H1 (cell line): ENCODE data around the gene ADARB2. TPM values are rescaled to one million over a fixed set of nuclear protein-coding genes. Genes with fewer than 3 reads are reported as not detected.

ENCODE experiments used
- CTCF ChIA-PET: fragments of 300-600 bp; sonication (Branson Sonifier 250); formaldehyde crosslinking; loops from one replicate; lab custom pipeline; 2021; ENCODE audit not compliant: partially characterized antibody; lab: Charles Lee
- POLR2A ChIA-PET: fragments of 300-600 bp; sonication (Branson Sonifier 250); formaldehyde crosslinking; loops from one replicate; lab custom pipeline; 2021; ENCODE audit warnings: inconsistent platforms; ENCODE audit not compliant: partially characterized antibody; lab: Charles Lee
- DNase-seq, 2 experiments: peaks; one replicate each; pipeline versions ENCODE4 v3.0.0 to v3.0.0-alpha.2; 2010 to 2022; ENCODE audit warnings: low spot score in 2 of 2, low read depth in 1 of 2, mixed read lengths in 1 of 2
- FAIRE-seq: peaks from 2 replicates; lab custom pipeline; 2011; peaks lifted over from hg19 to GRCh38; lab: Jason Lieb, UNC
- H2AFZ ChIP-seq: 2 replicates; pipeline ENCODE4 v1.8.1; 2012; ENCODE audit warnings: low read length, inconsistent platforms
- H2AK5ac ChIP-seq: 2 replicates; pipeline ENCODE4 v1.6.1; 2013; ENCODE audit warnings: low read depth, low read length
- H2BK120ac ChIP-seq: replicated peaks from 2 replicates; pipeline ENCODE3; 2013; ENCODE audit warnings: low read depth, low read length, inconsistent platforms
- H2BK12ac ChIP-seq: 2 replicates; pipeline ENCODE4 v1.6.1; 2013; ENCODE audit warnings: low read depth, low read length
- H2BK15ac ChIP-seq: 2 replicates; pipeline ENCODE4 v1.6.1; 2013; ENCODE audit warnings: low read length
- H2BK20ac ChIP-seq: 2 replicates; pipeline ENCODE4 v1.6.1; 2013; ENCODE audit warnings: low read length
- H2BK5ac ChIP-seq: 2 replicates; pipeline ENCODE4 v1.6.1; 2013; ENCODE audit warnings: low read depth, low read length
- H3K14ac ChIP-seq: 2 replicates; pipeline ENCODE4 v1.6.1; 2013; ENCODE audit warnings: inconsistent platforms; ENCODE audit not compliant: insufficient read length
- H3K18ac ChIP-seq: 2 replicates; pipeline ENCODE4 v1.6.1; 2013; ENCODE audit warnings: low read length; ENCODE audit errors: extremely low read depth
- H3K23ac ChIP-seq: 2 replicates; pipeline ENCODE4 v1.6.1; 2013; ENCODE audit warnings: inconsistent platforms; ENCODE audit not compliant: insufficient read length
- H3K23me2 ChIP-seq: 2 replicates; pipeline ENCODE4 v1.6.1; 2013; ENCODE audit warnings: low read depth, low read length
- H3K27ac ChIP-seq: 2 replicates; pipeline ENCODE4 v1.6.1; 2011; ENCODE audit warnings: low read depth, low read length, inconsistent platforms
- H3K27me3 ChIP-seq, 4 experiments: replicated peaks in 1 of 4; 1 replicate in 1 of 4; 2 replicates in 3 of 4; pipeline versions ENCODE4 v1.6.1 to v1.8.1; 2011 to 2013; ENCODE audit warnings: low read length in 3 of 4, mild to moderate bottlenecking in 3 of 4, inconsistent platforms in 2 of 4, mixed read lengths in 2 of 4, moderate library complexity in 1 of 4; ENCODE audit not compliant: control insufficient read depth in 3 of 4, insufficient read depth in 3 of 4; ENCODE audit errors: extremely low read depth in 1 of 4
- H3K36me3 ChIP-seq, 4 experiments: 2 replicates each; pipeline versions ENCODE4 v1.6.1 to v1.8.1; 2011 to 2013; ENCODE audit warnings: mild to moderate bottlenecking in 4 of 4, low read length in 3 of 4, moderate library complexity in 2 of 4, control low read depth in 1 of 4, inconsistent platforms in 1 of 4; ENCODE audit not compliant: insufficient read depth in 4 of 4, control insufficient read depth in 2 of 4
- H3K4ac ChIP-seq: replicated peaks from 2 replicates; pipeline ENCODE3; 2013; ENCODE audit warnings: low read length, low read depth, mixed read lengths, inconsistent platforms; ENCODE audit not compliant: insufficient read length
- H3K4me1 ChIP-seq, 4 experiments: replicated peaks in 1 of 4; 1 replicate in 1 of 4; 2 replicates in 3 of 4; pipeline versions ENCODE4 v1.6.1 to v1.8.1; 2011 to 2013; ENCODE audit warnings: low read length in 3 of 4, inconsistent platforms in 2 of 4, mixed read lengths in 1 of 4; ENCODE audit not compliant: insufficient read depth in 4 of 4, control insufficient read depth in 3 of 4
- H3K4me2 ChIP-seq, 2 experiments: 2 replicates each; pipeline versions ENCODE4 v1.6.1 to v1.8.1; 2011 to 2013; ENCODE audit warnings: low read depth in 2 of 2, low read length in 2 of 2, control low read depth in 1 of 2, inconsistent platforms in 1 of 2, mild to moderate bottlenecking in 1 of 2; ENCODE audit not compliant: insufficient read depth in 1 of 2
- H3K4me3 ChIP-seq, 4 experiments: fragments of 200-600, 300-600 bp in 1 of 4; sonication (generic), shearing (Covaris generic), sonication (Bioruptor Twin) in 1 of 4; 2 replicates each; pipeline versions ENCODE4 v1.5.1 to v1.8.1; 2011 to 2016; ENCODE audit warnings: low read length in 4 of 4, low read depth in 3 of 4, control low read depth in 2 of 4, inconsistent platforms in 2 of 4, mild to moderate bottlenecking in 2 of 4, mixed read lengths in 1 of 4, moderate library complexity in 1 of 4; ENCODE audit not compliant: insufficient read depth in 2 of 4; ENCODE audit errors: extremely low read depth in 1 of 4
- H3K56ac ChIP-seq: replicated peaks from 2 replicates; pipeline ENCODE3; 2013; ENCODE audit warnings: low read depth, mild to moderate bottlenecking, mixed read lengths, low read length, inconsistent platforms; ENCODE audit not compliant: insufficient read length
- H3K79me1 ChIP-seq: 2 replicates; pipeline ENCODE4 v1.6.1; 2013; ENCODE audit warnings: low read depth, low read length, control low read depth
- H3K79me2 ChIP-seq, 2 experiments: 2 replicates each; pipeline versions ENCODE4 v1.6.1 to v1.8.1; 2012 to 2013; ENCODE audit warnings: low read length in 2 of 2, mild to moderate bottlenecking in 2 of 2, inconsistent platforms in 1 of 2; ENCODE audit not compliant: insufficient read depth in 2 of 2, control insufficient read depth in 1 of 2
- H3K9ac ChIP-seq, 4 experiments: replicated peaks in 1 of 4; 1 replicate in 1 of 4; 2 replicates in 3 of 4; pipeline versions ENCODE4 v1.6.1 to v1.8.1; 2011 to 2013; ENCODE audit warnings: low read depth in 3 of 4, low read length in 3 of 4, control low read depth in 2 of 4, mild to moderate bottlenecking in 2 of 4, moderate library complexity in 2 of 4, inconsistent platforms in 1 of 4; ENCODE audit errors: extremely low read depth in 1 of 4
- H3K9me3 ChIP-seq, 2 experiments: 2 replicates each; pipeline versions ENCODE4 v1.6.1 to v1.8.1; 2012 to 2013; ENCODE audit warnings: mild to moderate bottlenecking in 2 of 2, moderate library complexity in 2 of 2, control low read depth in 1 of 2, inconsistent platforms in 1 of 2, low read depth in 1 of 2, low read length in 1 of 2, mixed read lengths in 1 of 2; ENCODE audit not compliant: insufficient read depth in 2 of 2
- H4K20me1 ChIP-seq, 2 experiments: replicated peaks in 1 of 2; 2 replicates each; pipeline versions ENCODE3 to v1.8.1; 2011 to 2013; ENCODE audit warnings: inconsistent platforms in 2 of 2, low read length in 2 of 2, mild to moderate bottlenecking in 1 of 2; ENCODE audit not compliant: insufficient read depth in 2 of 2, control insufficient read depth in 1 of 2
- H4K5ac ChIP-seq: 2 replicates; pipeline ENCODE4 v1.6.1; 2013; ENCODE audit warnings: low read length, low read depth, mixed read lengths, inconsistent platforms; ENCODE audit not compliant: insufficient read length
- H4K8ac ChIP-seq: 2 replicates; pipeline ENCODE4 v1.8.0; 2013; ENCODE audit warnings: mild to moderate bottlenecking, moderate library complexity, low read length, inconsistent platforms; ENCODE audit not compliant: insufficient read depth; ENCODE audit errors: extremely low read depth
- H4K91ac ChIP-seq: replicated peaks from 2 replicates; pipeline ENCODE3; 2013; ENCODE audit warnings: low read length, mixed read lengths, inconsistent platforms; ENCODE audit not compliant: insufficient read length
- CBX8 ChIP-seq: fragments of 300-800, 300-1000 bp; sonication (generic); IDR thresholded peaks from 2 replicates; pipeline ENCODE4 v1.7.1; 2016; ENCODE audit warnings: low read depth, low read length, borderline replicate concordance
- SIN3A ChIP-seq, 2 experiments: IDR thresholded peaks in 1 of 2; conservative IDR thresholded peaks in 1 of 2; 2 replicates each; pipeline ENCODE4 v1.6.1; 2011 to 2012; ENCODE audit warnings: low read length in 2 of 2, improper control_type of control experiment in 1 of 2, low read depth in 1 of 2, mild to moderate bottlenecking in 1 of 2
- WGBS, 2 experiments: shearing (Covaris generic) in 1 of 2; methylation state at CpG; one replicate each; pipeline versions ENCODE4 v1.1.6 to v1.1.7; 2013 to 2015; ENCODE audit warnings: low lambda C conversion rate in 2 of 2, mixed read lengths in 2 of 2, inconsistent platforms in 1 of 2, low coverage in 1 of 2, missing lambda C conversion rate in 1 of 2; ENCODE audit not compliant: insufficient replicate concordance in 2 of 2, insufficient coverage in 1 of 2, insufficient read length in 1 of 2; ENCODE audit errors: extremely low coverage in 1 of 2, missing lambda C conversion rate in 1 of 2; 5-methylcytosine and 5-hydroxymethylcytosine counted together
- polyA plus RNA-seq, 7 experiments: library from polyadenylated mRNA; depleted of rRNA in 3 of 7; stranded (reverse) in 5 of 7; unstranded in 2 of 7; fragments of >200 nt in 5 of 7; fragments of 200-250 nt in 2 of 7; gene quantifications; 1 replicate in 5 of 7; 2 replicates in 1 of 7; 4 replicates in 1 of 7; pipeline versions ENCODE4 v1.2.1 to v1.2.3, GENCODE V29; 2011 to 2013; ENCODE audit warnings: missing spikeins in 2 of 7, mixed read lengths in 2 of 7
- total RNA-seq: library from RNA; stranded (reverse); fragmentation: NEBNext Ultra II Directional; extraction: Animal tissue kit (Norgen Biotek cat#: 25700); gene quantifications from 2 replicates; pipeline ENCODE4 v1.2.1, GENCODE V29; 2021

Gene ADARB2
- total and polyA plus RNA-seq, 2 of the 8 experiments (the other 6 are each of a cell fraction or from before 2014, with no cell fraction given) = 2.2 to 2.8 TPM

DNA sequence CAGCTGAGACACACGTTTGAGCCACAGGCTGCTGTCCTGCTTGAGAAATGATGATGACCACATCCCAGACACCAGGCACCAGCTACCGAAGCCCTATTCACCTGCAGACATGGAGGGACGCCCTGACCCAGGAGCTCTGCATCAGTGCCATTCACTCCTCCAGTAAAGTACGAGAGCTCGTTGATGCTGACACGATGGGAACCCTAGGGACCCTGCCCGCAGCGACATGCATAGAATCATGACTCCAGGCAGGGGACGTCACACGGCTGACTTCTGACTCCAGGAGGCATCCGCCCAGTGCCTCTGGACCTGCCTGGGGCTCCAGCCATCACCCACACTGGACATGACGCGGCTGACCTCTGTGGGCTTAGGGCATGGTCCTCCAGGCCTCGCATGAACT, 129.9 kb downstream of the ADARB2 start:
- no peak overlapping the region; the same call in 1 of the 2 replicates for H4K8ac ChIP-seq
- no peak overlapping the region for H2BK120ac ChIP-seq
- WGBS, 2 experiments = 91% methylated on average over 14 of the region's 14 CpGs; no CpG with 5 or more reads in 1 of the 2 experiments
- H3K27ac ChIP-seq = no peak overlapping the region
- no peak overlapping the region for H2BK20ac ChIP-seq
- no peak overlapping the region for H2BK12ac ChIP-seq
- no peak overlapping the region; a peak in 1 of 4 replicates for H3K4me2 ChIP-seq
- no peaks in the 10 kb centered on the region for H3K79me2 ChIP-seq
- peak overlapping the region; percentile 33; the same call in 1 of the 2 replicates for H2AK5ac ChIP-seq
- H4K20me1 ChIP-seq = peaks cover 0 to 5% of the 10 kb centered on the region in 2 experiments
- no peaks in the 10 kb centered on the region for H3K79me1 ChIP-seq
- H3K9me3 ChIP-seq = no peaks in the 10 kb centered on the region
- H3K18ac ChIP-seq = no peak overlapping the region; the same call in 1 of the 2 replicates
- H2BK15ac ChIP-seq = 0 out of 2 replicates have a peak overlapping the region, but pooled peaks have one; percentile 12
- POLR2A ChIA-PET = no interaction called here
- no peak for DNase-seq
- peaks cover 0 to 6% (median 4%) of the 10 kb centered on the region in 4 experiments; a peak in 4 of 7 replicates for H3K27me3 ChIP-seq
- no peak overlapping the region for H3K14ac ChIP-seq
- TF ChIP-seq SIN3A (conservative IDR thresholded peaks at IDR 0.05 in 1 of 2, IDR thresholded peaks at IDR 0.05 in 1 of 2; ENCODE audit: low read depth in 1 of 2, low read length in 2 of 2) = no peak
- no peak for TF ChIP-seq CBX8
- TF ChIP-seq, all 59 proteins: peak for 0
- no peak for FAIRE-seq
- peaks cover 0 to 14% (median 5%) of the 10 kb centered on the region in 4 experiments; a peak in 6 of 7 replicates for H3K4me1 ChIP-seq
- H4K91ac ChIP-seq = no peak overlapping the region
- no peak overlapping the region for H3K56ac ChIP-seq
- H2BK5ac ChIP-seq = peak overlapping the region; percentile 48; the same call in 1 of the 2 replicates
- H3K4ac ChIP-seq = no peak overlapping the region
- CTCF ChIA-PET = interaction anchor here (1.4 kb wide), 1 partner anchor 12 kb away, joined by 4 read pairs; no protein-coding TSS in a partner anchor
- no peaks in the 10 kb centered on the region for H3K36me3 ChIP-seq
- no peak overlapping the region for H3K9ac ChIP-seq
- H2AFZ ChIP-seq = no peak overlapping the region
- no peak overlapping the region for H3K23ac ChIP-seq
- H3K23me2 ChIP-seq = peaks cover 3% of the 10 kb centered on the region
- H3K4me3 ChIP-seq = no peak overlapping the region
- no peak overlapping the region for H4K5ac ChIP-seq
